ENCODE data around the gene FTO.

The FTO gene

GRCh38 chr16:54106057-54106456 is 402.1 kb downstream of the FTO start:
- TF ChIP-seq CTCF (IDR thresholded peaks at IDR 0.05; ENCODE audit: low read depth, low read length) = no peak
- H3K4me3 ChIP-seq (replicated peaks in 1 of 2; ENCODE audit: low read depth in 2 of 2, low read length in 2 of 2) = no peak overlapping the region
- no peak for DNase-seq (ENCODE audit: low read depth in 2 of 2)

GRCh38 chr16:54107583-54108202 is 403.7 kb downstream of the FTO start:
- no peak overlapping the region for H3K4me3 ChIP-seq (replicated peaks in 1 of 2; ENCODE audit: low read depth in 2 of 2, low read length in 2 of 2)
- DNase-seq (ENCODE audit: low read depth in 2 of 2) = peak; percentile 18 to 26
- no peak for TF ChIP-seq CTCF (IDR thresholded peaks at IDR 0.05; ENCODE audit: low read depth, low read length)

GRCh38 chr16:54110016-54110981 is 406.3 kb downstream of the FTO start:
- no peak overlapping the region for H3K4me3 ChIP-seq (replicated peaks in 1 of 2; ENCODE audit: low read depth in 2 of 2, low read length in 2 of 2)
- no peak for TF ChIP-seq CTCF (IDR thresholded peaks at IDR 0.05; ENCODE audit: low read depth, low read length)
- DNase-seq (ENCODE audit: low read depth in 2 of 2) = no peak

GRCh38 chr16:54112451-54113206 is 408.7 kb downstream of the FTO start:
- no peak for DNase-seq (ENCODE audit: low read depth in 2 of 2)
- TF ChIP-seq CTCF (IDR thresholded peaks at IDR 0.05; ENCODE audit: low read depth, low read length) = no peak
- H3K4me3 ChIP-seq (replicated peaks in 1 of 2; ENCODE audit: low read depth in 2 of 2, low read length in 2 of 2) = no peak overlapping the region

GRCh38 chr16:54115558-54115957 is 411.6 kb downstream of the FTO start:
- no peak for TF ChIP-seq CTCF (IDR thresholded peaks at IDR 0.05; ENCODE audit: low read depth, low read length)
- no peak for DNase-seq (ENCODE audit: low read depth in 2 of 2)
- no peak overlapping the region for H3K4me3 ChIP-seq (replicated peaks in 1 of 2; ENCODE audit: low read depth in 2 of 2, low read length in 2 of 2)

- TF ChIP-seq CTCF (IDR thresholded peaks at IDR 0.05; ENCODE audit: low read depth, low read length) = no peak
- no peak overlapping the region for H3K4me3 ChIP-seq (replicated peaks in 1 of 2; ENCODE audit: low read depth in 2 of 2, low read length in 2 of 2)
- DNase-seq (ENCODE audit: low read depth in 2 of 2) = peak in 1 of 2 donors; percentile 35
Measured at GRCh38 chr16:54116124-54116655, 412.2 kb downstream of the FTO start.
